Measurements from ENCODE around the gene KMT5B.
A peak's percentile ranks its signal among the peaks of the same experiment; 100 is the strongest.

GRCh38 chr11:68257477-68258362 lies 44.6 kb upstream of the KMT5B start:
- TF ChIP-seq CTCF (IDR thresholded peaks at IDR 0.05) (peak; percentile 92), EZH2 (IDR thresholded peaks at IDR 0.05; ENCODE audit: borderline replicate concordance, insufficient read depth, low read depth, low read length, poor library complexity, severe bottlenecking) (no peak)

All from B cell (primary cell).